ENCODE measurements around the gene TMCC1. TPM values are rescaled to one million over a fixed set of nuclear protein-coding genes. Genes with fewer than 3 reads are reported as not detected.
"Not testable (repeated sequence)": the region's sequence is repeated elsewhere in the genome, so short reads cannot be mapped to it uniquely, and the experiment has no call there.

TMCC1 gene
- total and polyA plus RNA-seq, 4 donors = 4.6 to 44.2 (median 24.0) TPM

DNA sequence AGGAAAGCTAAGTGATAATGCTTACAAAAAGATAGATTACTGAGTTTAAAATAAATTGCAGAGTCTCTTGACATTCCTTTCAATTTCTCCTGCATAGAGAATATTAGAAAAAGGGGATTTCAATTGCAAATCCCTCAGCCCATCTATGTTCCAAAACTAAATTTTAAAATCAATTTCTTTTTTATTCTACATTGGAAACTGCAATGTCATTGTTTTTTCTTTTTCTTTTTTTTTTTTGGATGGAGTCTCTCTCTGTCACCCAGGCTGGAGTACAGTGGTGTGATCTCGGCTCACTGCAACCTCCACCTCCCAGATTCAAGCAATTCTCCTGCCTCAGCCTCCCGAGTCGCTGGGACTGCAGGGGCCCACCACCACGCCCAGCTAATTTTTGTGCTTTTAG is 15.7 kb upstream of the TMCC1 start:
- H3K9me3 ChIP-seq (ENCODE audit: control insufficient read depth, low read length); H3K36me3 ChIP-seq (ENCODE audit: control insufficient read depth in 1 of 2, insufficient read depth in 2 of 2, low read length in 1 of 2); H3K4me3 ChIP-seq (ENCODE audit: low read length in 2 of 2); ATAC-seq (ENCODE audit: low FRiP score); H3K27me3 ChIP-seq (ENCODE audit: control insufficient read depth in 1 of 2, insufficient read depth in 2 of 2, low read length in 1 of 2); H3K27ac ChIP-seq (ENCODE audit: low read depth in 1 of 2, low read length in 2 of 2); DNase-seq; intact Hi-C loops (cut with DNase I); H3K4me1 ChIP-seq (ENCODE audit: control insufficient read depth in 1 of 2, insufficient read depth in 2 of 2, low read length in 2 of 2): not testable (repeated sequence)
- WGBS, 2 donors = 90 to 92% methylated on average over 4 of the region's 4 CpGs

- H3K4me3 ChIP-seq (ENCODE audit: low read length in 2 of 2) = no peak overlapping the region
- no peaks in the 10 kb centered on the region for H3K4me1 ChIP-seq (ENCODE audit: control insufficient read depth in 1 of 2, insufficient read depth in 2 of 2, low read length in 2 of 2)
- ATAC-seq (ENCODE audit: low FRiP score) (no peak), DNase-seq (no peak)
- H3K36me3 ChIP-seq (ENCODE audit: control insufficient read depth in 1 of 2, insufficient read depth in 2 of 2, low read length in 1 of 2) = no peaks in the 10 kb centered on the region
- H3K27me3 ChIP-seq (ENCODE audit: control insufficient read depth in 1 of 2, insufficient read depth in 2 of 2, low read length in 1 of 2) = no peaks in the 10 kb centered on the region
- H3K9me3 ChIP-seq (ENCODE audit: control insufficient read depth, low read length) = peaks cover 3% of the 10 kb centered on the region
- 81 to 88% methylated on average over 1 of the region's 1 CpG for WGBS, 2 donors
- no peak overlapping the region for H3K27ac ChIP-seq (ENCODE audit: low read depth in 1 of 2, low read length in 2 of 2)
- intact Hi-C loops (cut with DNase I) = no loop called here
These were observed 14.9 kb upstream of the TMCC1 start for GRCh38 chr3:129908417-129908816.

GRCh38 chr3:129901272-129901671 is 7.8 kb upstream of the TMCC1 start:
- H3K27me3 ChIP-seq (ENCODE audit: control insufficient read depth in 1 of 2, insufficient read depth in 2 of 2, low read length in 1 of 2); intact Hi-C loops (cut with DNase I); H3K4me3 ChIP-seq (ENCODE audit: low read length in 2 of 2); H3K4me1 ChIP-seq (ENCODE audit: control insufficient read depth in 1 of 2, insufficient read depth in 2 of 2, low read length in 2 of 2); H3K36me3 ChIP-seq (ENCODE audit: control insufficient read depth in 1 of 2, insufficient read depth in 2 of 2, low read length in 1 of 2); H3K27ac ChIP-seq (ENCODE audit: low read depth in 1 of 2, low read length in 2 of 2); H3K9me3 ChIP-seq (ENCODE audit: control insufficient read depth, low read length); DNase-seq; ATAC-seq (ENCODE audit: low FRiP score): not testable (repeated sequence)
- 91 to 98% methylated on average over 4 of the region's 4 CpGs for WGBS, 2 donors

GRCh38 chr3:129897026-129897425 is 3.5 kb upstream of the TMCC1 start:
- Histone ChIP-seq H3K4me3 (ENCODE audit: low read length in 2 of 2) (no peak overlapping the region), H3K27ac (ENCODE audit: low read depth in 1 of 2, low read length in 2 of 2) (no peak overlapping the region), H3K36me3 (ENCODE audit: control insufficient read depth in 1 of 2, insufficient read depth in 2 of 2, low read length in 1 of 2) (no peaks in the 10 kb centered on the region), H3K27me3 (ENCODE audit: control insufficient read depth in 1 of 2, insufficient read depth in 2 of 2, low read length in 1 of 2) (no peaks in the 10 kb centered on the region), H3K4me1 (ENCODE audit: control insufficient read depth in 1 of 2, insufficient read depth in 2 of 2, low read length in 2 of 2) (no peaks in the 10 kb centered on the region), H3K9me3 (ENCODE audit: control insufficient read depth, low read length) (no peaks in the 10 kb centered on the region)
- 90 to 91% methylated on average over 3 of the region's 3 CpGs for WGBS, 2 donors
- intact Hi-C loops (cut with DNase I) = no loop called here
- DNase-seq (no peak), ATAC-seq (ENCODE audit: low FRiP score) (no peak)

DNA sequence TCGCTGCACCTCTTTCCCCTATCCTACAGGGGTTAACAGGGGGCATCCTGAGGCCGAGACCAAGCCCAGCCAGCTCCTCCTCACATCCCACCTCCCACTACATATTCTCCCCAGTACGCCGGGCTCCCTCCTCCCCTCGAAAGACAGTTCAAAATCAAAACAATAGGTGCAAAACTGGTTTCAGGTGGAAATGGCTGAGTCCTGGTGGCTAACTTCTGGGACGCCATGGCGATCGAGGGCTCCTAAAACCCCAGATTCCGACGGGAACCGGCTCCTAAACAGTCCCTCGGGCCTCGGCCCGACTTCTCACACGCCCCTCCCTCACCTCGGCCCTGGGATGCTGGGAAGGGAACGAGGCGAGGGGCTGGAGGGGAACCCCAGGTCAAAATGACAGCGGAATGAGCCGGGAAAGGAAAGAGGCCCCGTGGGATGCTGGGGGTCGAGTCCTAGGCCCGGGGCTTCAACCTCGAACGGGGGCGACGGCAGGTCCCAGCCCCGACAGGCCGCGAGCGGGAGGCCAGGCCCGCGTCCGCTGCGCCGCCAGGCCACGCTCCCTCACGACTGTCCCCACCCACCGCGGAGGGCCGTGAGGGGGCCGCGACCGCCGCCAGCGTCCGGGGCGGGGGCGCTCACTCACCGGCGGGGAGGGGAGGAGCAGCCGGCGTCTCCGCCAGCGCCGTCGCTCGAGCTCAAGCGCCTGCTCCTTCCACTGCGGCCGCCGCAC is 492 bp downstream of the TMCC1 start:
- 1% methylated on average over 42 to 62 of the region's 62 CpGs for WGBS, 2 donors
- no peaks in the 10 kb centered on the region for H3K36me3 ChIP-seq (ENCODE audit: control insufficient read depth in 1 of 2, insufficient read depth in 2 of 2, low read length in 1 of 2)
- intact Hi-C loops (cut with DNase I) = no loop called here
- peak; percentile 83 for ATAC-seq (ENCODE audit: low FRiP score)
- peak; percentile 79 to 91 for DNase-seq
- no peaks in the 10 kb centered on the region for H3K4me1 ChIP-seq (ENCODE audit: control insufficient read depth in 1 of 2, insufficient read depth in 2 of 2, low read length in 2 of 2)
- H3K27me3 ChIP-seq (ENCODE audit: control insufficient read depth in 1 of 2, insufficient read depth in 2 of 2, low read length in 1 of 2) = no peaks in the 10 kb centered on the region
- peak overlapping the region in 1 of 2 donors; percentile 83 for H3K27ac ChIP-seq (ENCODE audit: low read depth in 1 of 2, low read length in 2 of 2)
- no peaks in the 10 kb centered on the region for H3K9me3 ChIP-seq (ENCODE audit: control insufficient read depth, low read length)
- peak overlapping the region; percentile 93 to 95 for H3K4me3 ChIP-seq (ENCODE audit: low read length in 2 of 2)

DNA sequence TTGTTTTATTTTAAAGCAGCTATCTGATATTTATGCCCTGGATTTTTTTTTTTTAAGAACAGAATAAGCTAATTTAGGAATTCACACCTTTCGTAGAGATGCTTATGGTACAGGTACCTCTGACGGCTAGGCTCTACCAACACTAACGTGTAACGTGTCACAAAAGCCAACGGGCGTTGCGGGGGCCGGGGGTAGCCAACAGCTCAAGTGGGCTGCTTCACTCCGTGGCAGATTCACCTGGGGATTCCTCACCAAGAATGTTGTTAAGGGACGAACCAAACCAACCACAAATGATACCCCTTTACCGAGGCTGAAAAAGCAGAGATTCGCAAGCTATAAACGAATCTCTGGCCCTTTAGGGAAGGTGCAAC is 1.0 kb downstream of the TMCC1 start:
- no peak for ATAC-seq (ENCODE audit: low FRiP score)
- Histone ChIP-seq H3K36me3 (ENCODE audit: control insufficient read depth in 1 of 2, insufficient read depth in 2 of 2, low read length in 1 of 2) (no peaks in the 10 kb centered on the region), H3K9me3 (ENCODE audit: control insufficient read depth, low read length) (no peaks in the 10 kb centered on the region), H3K27ac (ENCODE audit: low read depth in 1 of 2, low read length in 2 of 2) (peak overlapping the region in 1 of 2 donors; percentile 83), H3K4me3 (ENCODE audit: low read length in 2 of 2) (peak overlapping the region; percentile 93 to 95), H3K4me1 (ENCODE audit: control insufficient read depth in 1 of 2, insufficient read depth in 2 of 2, low read length in 2 of 2) (no peaks in the 10 kb centered on the region), H3K27me3 (ENCODE audit: control insufficient read depth in 1 of 2, insufficient read depth in 2 of 2, low read length in 1 of 2) (no peaks in the 10 kb centered on the region)
- DNase-seq = no peak
- intact Hi-C loops (cut with DNase I) = no loop called here
- 6% methylated on average over 13 of the region's 13 CpGs for WGBS, 2 donors

GRCh38 chr3:129890891-129891290 is 2.6 kb downstream of the TMCC1 start:
- Histone ChIP-seq H3K9me3 (ENCODE audit: control insufficient read depth, low read length) (no peaks in the 10 kb centered on the region), H3K27me3 (ENCODE audit: control insufficient read depth in 1 of 2, insufficient read depth in 2 of 2, low read length in 1 of 2) (no peaks in the 10 kb centered on the region), H3K36me3 (ENCODE audit: control insufficient read depth in 1 of 2, insufficient read depth in 2 of 2, low read length in 1 of 2) (no peaks in the 10 kb centered on the region), H3K4me1 (ENCODE audit: control insufficient read depth in 1 of 2, insufficient read depth in 2 of 2, low read length in 2 of 2) (no peaks in the 10 kb centered on the region), H3K27ac (ENCODE audit: low read depth in 1 of 2, low read length in 2 of 2) (no peak overlapping the region), H3K4me3 (ENCODE audit: low read length in 2 of 2) (no peak overlapping the region)
- ATAC-seq (ENCODE audit: low FRiP score) (no peak), DNase-seq (no peak)
- 91 to 94% methylated on average over 2 of the region's 2 CpGs for WGBS, 2 donors
- intact Hi-C loops (cut with DNase I) = no loop called here

DNA sequence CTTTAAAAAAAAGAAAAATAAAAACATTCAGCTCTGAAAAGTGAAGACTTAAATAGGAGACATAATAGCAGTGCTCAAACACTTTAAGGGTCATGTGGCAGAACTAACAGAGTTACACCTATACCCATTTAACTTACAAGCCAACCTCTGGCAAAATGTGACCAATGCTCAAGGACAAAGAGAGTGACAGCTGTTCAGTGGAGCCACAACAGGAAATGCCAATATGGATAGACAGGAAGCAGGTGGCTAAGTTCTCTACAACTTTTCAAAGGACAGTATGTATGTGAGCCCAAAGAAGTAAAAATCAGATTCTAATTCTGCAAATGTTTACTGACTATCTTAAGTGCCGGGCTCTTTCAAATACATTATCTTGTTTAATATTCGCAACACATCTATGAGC is 3.4 kb downstream of the TMCC1 start:
- no peak for ATAC-seq (ENCODE audit: low FRiP score)
- H3K27ac ChIP-seq (ENCODE audit: low read depth in 1 of 2, low read length in 2 of 2) = no peak overlapping the region
- WGBS, 2 donors = 90 to 92% methylated on average over 2 of the region's 2 CpGs
- no peaks in the 10 kb centered on the region for H3K9me3 ChIP-seq (ENCODE audit: control insufficient read depth, low read length)
- DNase-seq = no peak
- H3K4me1 ChIP-seq (ENCODE audit: control insufficient read depth in 1 of 2, insufficient read depth in 2 of 2, low read length in 2 of 2) = no peaks in the 10 kb centered on the region
- H3K36me3 ChIP-seq (ENCODE audit: control insufficient read depth in 1 of 2, insufficient read depth in 2 of 2, low read length in 1 of 2) = no peaks in the 10 kb centered on the region
- H3K27me3 ChIP-seq (ENCODE audit: control insufficient read depth in 1 of 2, insufficient read depth in 2 of 2, low read length in 1 of 2) = no peaks in the 10 kb centered on the region
- intact Hi-C loops (cut with DNase I) = no loop called here
- no peak overlapping the region for H3K4me3 ChIP-seq (ENCODE audit: low read length in 2 of 2)

DNA sequence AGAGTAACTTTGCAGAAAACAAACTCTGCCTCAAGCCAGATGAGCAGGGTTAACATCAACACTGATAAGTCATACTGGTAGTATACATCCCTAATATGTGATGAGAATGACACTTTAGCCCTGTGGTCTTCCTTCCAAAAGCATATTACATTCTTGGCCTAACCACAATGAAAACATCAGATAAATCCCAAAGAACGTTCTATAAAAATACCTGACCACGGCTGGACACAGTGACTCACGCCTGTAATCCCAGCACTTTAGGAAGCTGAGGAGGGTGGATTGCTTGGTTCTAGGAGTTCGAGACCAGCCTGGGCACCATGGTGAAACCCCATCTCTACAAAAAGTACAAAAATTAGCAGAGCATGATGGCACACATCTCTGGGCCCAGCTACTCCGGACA is 4.7 kb downstream of the TMCC1 start:
- no peaks in the 10 kb centered on the region for H3K27me3 ChIP-seq (ENCODE audit: control insufficient read depth in 1 of 2, insufficient read depth in 2 of 2, low read length in 1 of 2)
- WGBS, 2 donors = 29% methylated on average over 5 of the region's 5 CpGs
- no peak overlapping the region for H3K4me3 ChIP-seq (ENCODE audit: low read length in 2 of 2)
- no peaks in the 10 kb centered on the region for H3K4me1 ChIP-seq (ENCODE audit: control insufficient read depth in 1 of 2, insufficient read depth in 2 of 2, low read length in 2 of 2)
- no peaks in the 10 kb centered on the region for H3K36me3 ChIP-seq (ENCODE audit: control insufficient read depth in 1 of 2, insufficient read depth in 2 of 2, low read length in 1 of 2)
- no peak for ATAC-seq (ENCODE audit: low FRiP score)
- intact Hi-C loops (cut with DNase I) = no loop called here
- no peak overlapping the region for H3K27ac ChIP-seq (ENCODE audit: low read depth in 1 of 2, low read length in 2 of 2)
- DNase-seq = no peak
- H3K9me3 ChIP-seq (ENCODE audit: control insufficient read depth, low read length) = no peaks in the 10 kb centered on the region
